HG03060 (cell line): ENCODE results near the gene FAM193A.
"Not testable (repeated sequence)": the region's sequence is repeated elsewhere in the genome, so short reads cannot be mapped to it uniquely, and the experiment has no call there.

Source experiments
- ATAC-seq: cut with Tn5 transposase; IDR thresholded peaks from one replicate; pipeline ENCODE4 v1.9.1; 2021; ENCODE audit warnings: low read depth, moderate number of reproducible peaks; ENCODE audit not compliant: unreplicated experiment

FAM193A gene

GRCh38 chr4:2721586-2721985, 185.1 kb downstream of the FAM193A start:
- no peak for ATAC-seq

DNA sequence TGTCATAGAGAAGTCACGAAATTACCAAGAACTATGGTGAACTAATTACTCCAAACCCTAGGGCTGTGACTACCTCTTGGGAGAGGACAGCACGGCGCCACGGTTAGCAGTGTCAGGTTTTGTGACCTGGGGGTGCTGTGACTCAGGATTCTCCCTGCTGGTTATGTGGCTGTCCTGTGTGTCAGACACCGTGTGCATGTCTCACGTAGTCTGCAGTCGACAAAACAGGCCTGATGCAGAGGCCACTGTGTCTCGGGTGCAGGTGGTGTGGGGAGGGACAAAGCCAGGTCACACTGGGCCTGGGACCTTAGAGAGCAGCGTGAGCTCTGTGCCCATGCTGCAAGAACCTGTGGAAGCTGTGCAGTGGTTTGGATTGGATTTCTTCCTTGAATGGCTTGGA, 185.6 kb downstream of the FAM193A start:
- no peak for ATAC-seq

DNA sequence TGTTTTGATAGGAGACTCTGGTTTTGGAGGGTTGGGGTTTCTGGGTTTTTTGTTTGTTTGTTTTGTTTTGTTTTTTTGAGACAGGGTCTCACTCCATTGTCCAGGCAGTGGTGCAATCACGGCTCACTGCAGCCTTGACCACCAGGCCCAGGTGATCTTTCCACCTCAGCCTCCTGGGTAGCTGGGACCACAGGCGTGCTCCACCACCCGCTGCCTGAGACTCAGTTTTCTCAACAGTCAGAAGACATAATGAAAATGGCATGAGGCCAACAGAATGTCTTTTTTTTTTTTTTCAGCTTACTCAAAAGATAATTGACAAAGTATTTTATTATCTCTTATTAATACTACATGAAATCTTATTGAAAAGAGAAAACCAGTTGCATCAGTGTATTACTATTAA, 187.3 kb downstream of the FAM193A start:
- no peak for ATAC-seq

GRCh38 chr4:2725380-2725779, 188.9 kb downstream of the FAM193A start:
- no peak for ATAC-seq

GRCh38 chr4:2726881-2727280, 190.4 kb downstream of the FAM193A start:
- ATAC-seq = not testable (repeated sequence)

DNA sequence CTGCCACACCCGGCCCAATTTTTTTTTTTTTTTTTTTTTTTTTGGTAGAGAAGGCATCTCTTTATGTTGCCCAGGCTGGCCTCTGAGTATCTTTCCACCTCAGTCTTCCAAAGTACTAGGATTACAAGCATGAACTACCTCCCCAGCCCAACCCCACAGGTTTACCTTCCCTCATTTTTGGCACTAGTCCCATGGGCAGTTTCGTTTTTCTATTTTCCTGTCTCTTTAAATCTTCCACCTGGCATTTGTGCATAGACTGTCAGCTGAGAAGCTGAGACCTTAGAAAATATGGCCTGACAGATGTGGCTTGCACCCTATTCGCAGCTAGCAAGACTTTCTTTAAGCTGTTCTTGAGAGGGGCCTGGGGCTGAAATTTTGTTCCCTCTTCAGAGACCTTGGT, 191.8 kb downstream of the FAM193A start:
- no peak for ATAC-seq

DNA sequence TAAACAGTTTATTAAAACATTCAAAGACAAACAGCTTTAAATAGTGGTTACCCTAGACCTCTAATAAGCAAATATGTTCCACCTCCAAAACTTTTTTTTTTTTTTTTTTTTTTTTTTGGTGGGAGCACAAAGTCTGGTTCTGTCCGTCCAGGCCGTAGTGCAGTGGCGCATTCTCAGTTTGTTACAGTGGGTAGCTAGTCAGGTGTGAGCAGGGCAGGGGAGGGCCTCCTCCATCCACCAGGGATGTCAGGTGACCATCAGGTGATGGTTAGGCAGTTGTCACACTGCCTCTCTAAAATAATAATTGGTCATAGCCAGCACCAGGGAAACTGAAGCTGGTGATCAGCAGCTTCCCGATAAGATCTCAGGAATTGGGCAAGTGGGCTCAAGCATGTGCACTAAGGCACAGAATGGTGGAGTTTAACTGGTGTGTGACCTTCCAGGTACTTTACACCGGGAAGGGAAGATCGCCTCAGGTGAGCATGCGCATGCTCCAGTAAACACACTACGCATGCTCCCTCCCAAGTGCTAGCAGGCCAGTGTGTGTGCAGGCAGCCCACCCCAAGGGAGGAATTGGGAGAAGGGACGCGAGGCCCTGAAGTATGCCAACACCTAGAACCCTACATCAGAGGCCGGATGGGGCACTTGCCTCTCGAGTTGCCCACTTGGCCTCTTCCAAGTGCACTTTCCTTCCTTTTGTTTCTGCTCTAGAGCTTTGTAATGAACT, 192.5 kb downstream of the FAM193A start:
- ATAC-seq = no peak

DNA sequence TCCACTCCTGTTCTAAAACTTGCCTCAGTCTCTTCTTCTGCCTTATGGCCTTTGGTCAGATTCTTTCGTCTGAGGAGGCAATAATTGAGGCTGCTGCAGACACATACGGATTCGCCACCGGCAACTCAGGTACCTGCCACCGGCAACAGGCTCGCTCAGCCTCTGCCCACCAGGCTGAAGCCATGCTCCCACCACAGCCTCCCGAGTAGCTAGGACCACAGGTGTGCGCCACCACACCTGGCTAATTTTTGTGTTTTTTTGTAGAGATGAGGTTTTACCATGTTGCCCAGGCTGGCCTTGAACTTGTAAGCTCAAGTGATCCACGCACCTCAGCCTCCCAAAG, 193.1 kb downstream of the FAM193A start:
- ATAC-seq = no peak

DNA sequence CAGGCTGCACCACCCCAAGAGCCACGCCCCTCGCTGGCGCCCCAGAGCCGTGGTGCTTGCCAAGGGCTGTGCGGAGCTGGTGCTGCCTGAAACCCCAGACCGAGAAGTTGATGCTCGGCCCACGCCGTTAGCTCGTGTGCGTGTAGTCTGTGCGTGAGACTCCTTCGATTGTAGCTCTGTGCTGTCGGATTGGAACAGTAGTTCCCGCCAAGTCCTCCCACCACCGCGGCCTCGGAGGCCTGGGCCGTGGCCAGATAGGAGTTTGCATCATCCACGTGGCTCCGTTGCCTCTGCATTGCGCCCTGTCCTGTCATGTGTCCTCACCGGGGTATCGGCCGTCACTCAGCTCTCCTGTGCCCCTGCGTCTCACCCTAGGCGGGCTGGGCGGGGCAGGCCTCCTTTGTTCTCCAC, 195.5 kb downstream of the FAM193A start:
- no peak for ATAC-seq

GRCh38 chr4:2732526-2732925, 196.1 kb downstream of the FAM193A start:
- ATAC-seq = no peak

DNA sequence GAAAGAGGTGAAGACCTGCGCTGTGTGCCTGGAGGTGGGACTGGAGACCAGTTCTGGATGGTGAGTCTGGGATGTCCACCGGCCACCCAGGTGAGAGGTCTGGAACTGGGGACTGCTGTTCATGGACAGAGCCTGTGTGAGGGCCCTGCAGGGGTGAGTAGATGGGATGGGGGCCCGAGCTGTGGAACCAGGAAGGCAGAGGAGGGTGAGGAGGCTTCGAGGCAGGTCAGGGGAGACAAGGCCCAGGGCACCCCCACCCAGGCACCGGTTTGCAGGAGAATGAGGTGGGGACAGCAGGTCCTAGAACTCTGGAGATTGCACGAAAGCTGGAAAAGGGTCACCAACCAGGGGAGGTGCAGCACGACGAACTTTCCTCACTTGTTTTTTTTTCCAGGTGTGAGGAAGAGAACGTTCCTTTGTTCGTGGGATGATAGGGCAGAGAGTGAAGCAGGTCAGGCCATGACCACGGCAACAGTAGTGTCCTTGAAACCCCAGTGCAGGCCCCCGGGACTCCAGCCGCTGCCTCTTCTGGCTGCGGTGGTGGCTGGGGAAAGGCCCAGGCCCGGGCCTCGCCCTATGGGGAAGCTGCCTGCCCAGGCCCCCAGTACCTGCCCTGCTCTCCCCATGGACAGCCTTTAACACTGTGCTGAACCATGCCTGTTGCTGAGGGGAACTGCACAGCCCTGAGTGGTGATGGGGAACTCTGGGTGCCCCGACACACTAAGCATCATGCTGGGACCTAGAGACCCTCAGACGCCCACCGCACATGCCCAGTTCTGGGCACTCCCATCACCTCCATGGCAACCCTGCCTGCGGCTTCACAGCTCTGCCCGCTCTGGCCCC, 196.8 kb downstream of the FAM193A start:
- ATAC-seq = no peak

GRCh38 chr4:2733844-2734574, 197.6 kb downstream of the FAM193A start:
- no peak for ATAC-seq

DNA sequence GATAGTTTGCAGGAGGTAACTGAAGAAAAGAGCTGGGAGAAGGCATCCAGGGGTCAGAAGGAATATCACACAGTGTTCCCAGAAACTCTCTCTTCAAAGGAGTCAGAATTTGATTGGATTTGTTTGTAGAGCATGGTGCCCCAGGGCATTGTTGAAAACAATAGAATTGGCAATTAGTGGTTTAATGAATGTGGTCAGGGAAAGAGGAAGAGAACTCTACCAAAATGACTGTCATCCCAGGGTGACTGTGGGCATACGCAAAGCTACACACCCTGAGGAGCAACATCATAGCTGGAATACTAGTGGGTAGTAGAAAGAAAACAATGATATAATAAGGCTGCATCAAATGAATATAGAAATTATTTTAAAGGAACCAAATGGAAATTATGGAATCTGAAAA, 198.2 kb downstream of the FAM193A start:
- ATAC-seq = no peak

DNA sequence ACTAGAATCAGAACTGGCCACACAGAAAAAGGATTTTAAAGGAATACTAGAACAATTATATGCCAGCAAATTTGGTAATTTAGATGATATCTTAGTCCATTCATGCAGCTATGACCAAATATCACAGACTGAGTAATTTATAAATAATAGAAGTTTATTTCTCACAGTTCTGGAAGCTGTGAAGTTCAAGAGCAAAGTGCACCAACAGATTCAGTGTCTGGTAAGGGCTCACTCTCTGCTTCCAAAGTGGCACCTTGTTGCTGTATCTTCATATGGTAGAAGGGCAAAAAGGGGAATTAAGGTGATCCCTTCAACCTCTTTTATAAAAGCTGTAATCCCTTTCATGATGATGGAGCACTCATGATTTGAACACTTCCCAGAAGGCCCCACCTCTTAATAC, 199.4 kb downstream of the FAM193A start:
- no peak for ATAC-seq

DNA sequence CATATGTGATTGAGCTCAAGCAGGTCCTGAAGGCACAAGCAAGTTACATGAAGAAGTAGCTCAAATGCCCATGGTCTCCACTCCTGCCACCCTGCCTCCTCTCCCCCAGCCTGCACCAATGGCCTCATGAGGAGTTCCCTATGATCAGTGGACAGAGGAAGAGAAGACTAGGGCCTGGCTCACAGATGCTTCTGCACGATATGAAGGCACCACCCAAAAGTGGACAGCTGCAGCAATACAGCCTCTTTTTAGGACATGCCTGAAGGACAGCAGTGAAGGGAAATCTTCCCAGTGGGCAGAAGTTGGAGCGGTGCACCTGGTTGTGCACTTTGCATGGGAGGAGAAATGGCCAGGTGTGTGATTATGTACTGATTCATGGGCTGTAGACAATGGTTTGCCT, 201.8 kb downstream of the FAM193A start:
- not testable (repeated sequence) for ATAC-seq

GRCh38 chr4:2741626-2742025, 205.2 kb downstream of the FAM193A start:
- no peak for ATAC-seq

GRCh38 chr4:2742081-2742822, 205.8 kb downstream of the FAM193A start:
- no peak for ATAC-seq

- ATAC-seq = no peak
Observed at GRCh38 chr4:2742823-2743517, 206.5 kb downstream of the FAM193A start.

DNA sequence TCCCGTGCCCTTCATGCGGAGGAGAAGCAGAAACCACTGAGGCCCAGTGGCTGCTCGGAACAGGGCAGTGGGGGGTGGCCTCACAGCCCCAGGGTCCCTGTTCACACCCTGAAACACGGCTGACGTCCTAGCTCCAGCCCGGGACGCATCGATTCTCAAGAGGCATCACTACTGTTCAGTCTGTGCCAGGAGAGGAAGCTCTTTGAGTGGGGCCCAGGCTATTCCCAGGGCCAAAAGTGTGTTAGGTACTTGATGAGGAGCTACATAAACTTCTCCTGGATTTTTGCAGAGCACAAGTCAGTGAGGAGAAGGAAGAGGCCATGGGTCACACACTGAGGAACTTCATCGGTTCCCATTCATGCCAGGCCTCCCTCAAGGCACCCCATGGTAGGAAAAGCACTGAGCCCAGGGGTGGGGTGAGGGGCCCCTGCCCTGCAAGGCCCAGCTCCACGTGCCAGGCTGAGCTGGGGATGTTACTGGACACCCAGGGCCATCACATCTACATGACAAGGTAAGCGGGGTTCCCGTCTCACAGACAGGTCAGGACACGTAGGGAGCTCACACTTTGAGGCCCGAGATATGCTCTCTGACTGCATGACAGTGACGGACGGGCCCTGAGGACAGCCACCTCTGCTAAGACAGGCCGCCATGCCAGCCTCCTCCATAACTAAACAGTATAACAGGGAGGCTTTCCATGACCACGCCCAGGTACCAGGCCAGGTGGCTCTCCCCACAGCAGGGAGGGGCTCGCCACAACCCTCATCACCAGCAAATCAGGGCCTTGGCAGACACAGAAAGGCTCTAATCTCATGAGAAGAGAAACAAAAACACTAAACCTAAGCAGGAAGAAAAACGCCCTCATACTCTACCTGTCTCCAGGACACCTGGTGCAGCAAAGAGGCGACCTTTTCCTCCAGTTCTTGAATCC, 207.3 kb downstream of the FAM193A start:
- ATAC-seq = no peak
